ENCODE data around the gene SLC9A9. TPM values are rescaled to one million over a fixed set of nuclear protein-coding genes. Genes with fewer than 3 reads are reported as not detected.

The SLC9A9 gene
- total and polyA plus RNA-seq, 9 of the 15 experiments (the other 6 are each of a cell fraction or from before 2014, with no cell fraction given): 0.03 to 0.13 TPM; not detected in 7

DNA sequence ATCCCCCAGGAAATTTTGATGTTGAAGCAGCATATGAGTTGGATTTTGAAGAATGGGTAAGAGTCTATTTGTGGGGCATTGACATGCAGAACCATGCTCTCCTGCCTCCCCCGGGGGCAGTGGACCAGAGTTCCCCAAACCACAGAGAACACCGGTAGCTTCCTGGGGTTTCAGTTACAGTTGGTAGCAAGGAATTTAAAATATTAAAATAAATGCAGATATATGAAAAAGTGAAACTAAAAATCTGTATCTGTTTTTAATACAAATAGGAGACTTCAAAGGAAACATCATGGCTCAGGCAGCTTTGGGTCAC is 37.4 kb downstream of the SLC9A9 start:
- Histone ChIP-seq H4K20me1 (replicated peaks; ENCODE audit: control insufficient read depth, insufficient read depth, low read length) (no peaks in the 10 kb centered on the region), H3K27me3 (ENCODE audit: control insufficient read depth in 2 of 2, insufficient read depth in 2 of 2, low read length in 2 of 2) (no peaks in the 10 kb centered on the region; a peak in 1 of 5 replicates), H3K9me3 (replicated peaks; ENCODE audit: control insufficient read depth, insufficient read depth, low read depth, low read length) (no peaks in the 10 kb centered on the region), H3K79me2 (ENCODE audit: control insufficient read depth, insufficient read depth, low read length) (no peaks in the 10 kb centered on the region), H3K9ac (ENCODE audit: insufficient read depth in 1 of 2, low read depth in 2 of 2, low read length in 2 of 2) (no peak overlapping the region), H3K27ac (ENCODE audit: extremely low read depth, low read depth, low read length) (no peak overlapping the region), H3K4me2 (ENCODE audit: insufficient read depth, low read length) (no peak overlapping the region), H2AFZ (ENCODE audit: low read depth, low read length) (no peak overlapping the region), H3K4me3 (no peak overlapping the region), H3K36me3 (ENCODE audit: control insufficient read depth, insufficient read depth, low read length) (no peaks in the 10 kb centered on the region), H3K4me1 (replicated peaks in 1 of 2; ENCODE audit: control insufficient read depth in 2 of 2, insufficient read depth in 2 of 2, low read length in 2 of 2) (no peaks in the 10 kb centered on the region), H3K9me1 (ENCODE audit: control insufficient read depth, insufficient read depth, low read length) (no peaks in the 10 kb centered on the region)
- CTCF ChIA-PET (ENCODE audit: low intra/inter-chr PET ratio): no interaction called here
- POLR2A ChIA-PET: interaction anchor here (0.6 kb wide), 1 partner anchor 9 kb away, joined by 3 read pairs; no protein-coding TSS in a partner anchor
- intact Hi-C loops (cut with micrococcal nuclease) (no loop called here), in situ Hi-C loops (cut with MboI) (no loop called here)
- no peak for DNase-seq (ENCODE audit: extremely low read depth in 1 of 4, low spot score in 3 of 4)
- BruUV-seq (replicated peaks): no TSS peak
- no peak for FAIRE-seq
- WGBS (ENCODE audit: insufficient coverage, low coverage, missing lambda C conversion rate): 0% methylated on average over 2 of the region's 2 CpGs
- TF ChIP-seq ZSCAN29 (IDR thresholded peaks at IDR 0.05): no peak
- no peak for TF ChIP-seq HDAC1 (IDR thresholded peaks at IDR 0.05)
- no peak for TF ChIP-seq ZBTB7A (IDR thresholded peaks at IDR 0.05; ENCODE audit: borderline replicate concordance, control insufficient read depth, low read depth, low read length)
- no peak for TF ChIP-seq ZNF277 (CRISPR knock-in tag; IDR thresholded peaks at IDR 0.05; ENCODE audit: borderline replicate concordance)
- TF ChIP-seq FOXJ3 (CRISPR knock-in tag; IDR thresholded peaks at IDR 0.05): no peak
- no peak for TF ChIP-seq ZNF778 (CRISPR knock-in tag; IDR thresholded peaks at IDR 0.05)
- TF ChIP-seq ZNF121 (CRISPR knock-in tag; conservative IDR thresholded peaks at IDR 0.05): no peak
- TF ChIP-seq, protein P1, sequence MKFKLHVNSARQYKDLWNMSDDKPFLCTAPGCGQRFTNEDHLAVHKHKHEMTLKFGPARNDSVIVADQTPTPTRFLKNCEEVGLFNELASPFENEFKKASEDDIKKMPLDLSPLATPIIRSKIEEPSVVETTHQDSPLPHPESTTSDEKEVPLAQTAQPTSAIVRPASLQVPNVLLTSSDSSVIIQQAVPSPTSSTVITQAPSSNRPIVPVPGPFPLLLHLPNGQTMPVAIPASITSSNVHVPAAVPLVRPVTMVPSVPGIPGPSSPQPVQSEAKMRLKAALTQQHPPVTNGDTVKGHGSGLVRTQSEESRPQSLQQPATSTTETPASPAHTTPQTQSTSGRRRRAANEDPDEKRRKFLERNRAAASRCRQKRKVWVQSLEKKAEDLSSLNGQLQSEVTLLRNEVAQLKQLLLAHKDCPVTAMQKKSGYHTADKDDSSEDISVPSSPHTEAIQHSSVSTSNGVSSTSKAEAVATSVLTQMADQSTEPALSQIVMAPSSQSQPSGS (CRISPR knock-in tag; IDR thresholded peaks at IDR 0.05): no peak
- TF ChIP-seq ZNF395 (CRISPR knock-in tag; IDR thresholded peaks at IDR 0.05): no peak
- no peak for TF ChIP-seq ZNF146 (CRISPR knock-in tag; IDR thresholded peaks at IDR 0.05; ENCODE audit: unreplicated experiment)
- no peak for TF ChIP-seq DMBX1 (CRISPR knock-in tag; IDR thresholded peaks at IDR 0.05; ENCODE audit: borderline replicate concordance)
- TF ChIP-seq ZNF23 (CRISPR knock-in tag; IDR thresholded peaks at IDR 0.05): no peak
- no peak for TF ChIP-seq SAFB (IDR thresholded peaks at IDR 0.05; ENCODE audit: borderline replicate concordance, low read depth, low read length)
- no peak for TF ChIP-seq ZNF561 (CRISPR knock-in tag; conservative IDR thresholded peaks at IDR 0.05)
- no peak for TF ChIP-seq YY1 (IDR thresholded peaks at IDR 0.05; ENCODE audit: borderline replicate concordance in 1 of 3, control insufficient read depth in 1 of 3, extremely low read depth in 1 of 3, insufficient read depth in 3 of 3, insufficient read length in 1 of 3, insufficient replicate concordance in 2 of 3, low read depth in 1 of 3, low read length in 2 of 3)
- no peak for TF ChIP-seq TBP (optimal IDR thresholded peaks at IDR 0.05; ENCODE audit: low read depth, low read length)
- ATAC-seq: no peak
